Common myeloid progenitor, CD34-positive (primary cell): ENCODE results near the gene NUFIP1.
"Not testable (repeated sequence)": the region's sequence is repeated elsewhere in the genome, so short reads cannot be mapped to it uniquely, and the experiment has no call there.

Experiments
- CTCF ChIA-PET: fragments of 350-600 bp; sonication (Branson Sonifier 250); formaldehyde crosslinking; loops from one replicate; lab custom pipeline; 2021; ENCODE audit warnings: antibody characterized with exemption; lab: Charles Lee
- POLR2A ChIA-PET: fragments of 350-600 bp; sonication (Branson Sonifier 250); formaldehyde crosslinking; loops from one replicate; lab custom pipeline; 2021; ENCODE audit warnings: antibody characterized with exemption; lab: Charles Lee
- DNase-seq, 3 donors: peaks; one replicate each; pipeline versions ENCODE4 v3.0.0 to v3.0.0-alpha.2; 2013
- H3K27ac ChIP-seq, 2 experiments: 1 replicate in 1 of 2; 2 replicates in 1 of 2; pipeline ENCODE4 v1.7.0; 2013; ENCODE audit warnings: inconsistent platforms in 2 of 2, low read length in 2 of 2, mild to moderate bottlenecking in 2 of 2, low read depth in 1 of 2, moderate library complexity in 1 of 2; ENCODE audit not compliant: severe bottlenecking in 2 of 2, insufficient read depth in 1 of 2, poor library complexity in 1 of 2
- H3K27me3 ChIP-seq, 5 experiments: replicated peaks in 2 of 5; 1 replicate in 3 of 5; 2 replicates in 2 of 5; pipeline versions ENCODE4 v1.6.1 to v1.7.0; 2013; ENCODE audit warnings: low read length in 4 of 5, mild to moderate bottlenecking in 2 of 5, moderate library complexity in 2 of 5, inconsistent platforms in 1 of 5; ENCODE audit not compliant: insufficient read depth in 5 of 5, control insufficient read depth in 4 of 5
- H3K36me3 ChIP-seq, 4 experiments: 1 replicate in 2 of 4; 2 replicates in 2 of 4; pipeline versions ENCODE4 v1.6.1 to v1.7.0; 2013; ENCODE audit warnings: low read length in 3 of 4, control low read depth in 1 of 4, mild to moderate bottlenecking in 1 of 4; ENCODE audit not compliant: control insufficient read depth in 4 of 4, insufficient read depth in 4 of 4
- H3K4me1 ChIP-seq, 4 experiments: 1 replicate in 3 of 4; 2 replicates in 1 of 4; pipeline versions ENCODE4 v1.6.1 to v1.7.1; 2013; ENCODE audit warnings: low read length in 3 of 4, mild to moderate bottlenecking in 3 of 4, control low read depth in 1 of 4, inconsistent platforms in 1 of 4, moderate library complexity in 1 of 4; ENCODE audit not compliant: control insufficient read depth in 4 of 4, insufficient read depth in 4 of 4; ENCODE audit errors: control extremely low read depth in 1 of 4
- H3K4me3 ChIP-seq, 7 experiments: 1 replicate in 4 of 7; 2 replicates in 3 of 7; pipeline versions ENCODE4 v1.5.1 to v1.7.0; 2013; ENCODE audit warnings: mild to moderate bottlenecking in 7 of 7, low read length in 6 of 7, moderate library complexity in 6 of 7, inconsistent platforms in 2 of 7, low read depth in 2 of 7, control low read depth in 1 of 7; ENCODE audit not compliant: insufficient read depth in 4 of 7, control insufficient read depth in 1 of 7; ENCODE audit errors: extremely low read depth in 1 of 7
- H3K9me3 ChIP-seq, 5 experiments: 1 replicate in 4 of 5; 2 replicates in 1 of 5; pipeline versions ENCODE4 v1.6.1 to v1.7.1; 2013; ENCODE audit warnings: low read length in 4 of 5, mild to moderate bottlenecking in 2 of 5, inconsistent platforms in 1 of 5, low read depth in 1 of 5, moderate library complexity in 1 of 5; ENCODE audit not compliant: control insufficient read depth in 4 of 5, insufficient read depth in 2 of 5; ENCODE audit errors: control extremely low read depth in 1 of 5
- WGBS: methylation state at CpG from one replicate; pipeline ENCODE4 v1.1.5; 2013; ENCODE audit not compliant: insufficient coverage; 5-methylcytosine and 5-hydroxymethylcytosine counted together

Gene NUFIP1

DNA sequence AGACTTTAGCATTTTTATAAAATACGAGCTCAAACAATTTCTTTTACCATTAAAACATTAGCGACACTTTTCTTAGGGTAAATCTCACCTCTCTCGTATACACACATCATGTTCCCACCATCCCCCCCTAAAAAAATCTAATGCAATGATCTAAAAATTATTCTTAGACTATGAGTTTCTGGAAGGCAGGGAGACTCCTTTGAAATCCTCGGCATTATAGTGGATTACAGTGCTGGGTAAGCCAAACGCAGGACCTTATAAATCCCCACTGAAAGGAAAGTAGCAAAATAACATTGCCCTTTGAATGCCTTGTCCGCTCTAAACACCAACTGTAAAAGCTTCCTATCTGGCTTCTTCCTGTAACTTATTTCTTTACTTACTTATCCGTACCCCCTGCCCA, 35.0 kb downstream of the NUFIP1 start:
- no peaks in the 10 kb centered on the region for H3K4me1 ChIP-seq
- H3K9me3 ChIP-seq, result no peaks in the 10 kb centered on the region
- H3K27me3 ChIP-seq, result no peaks in the 10 kb centered on the region
- H3K36me3 ChIP-seq, result peaks cover 4 to 26% (median 12%) of the 10 kb centered on the region in 4 experiments
- WGBS, result 100% methylated on average over 4 of the region's 7 CpGs
- ChIA-PET CTCF (interaction anchor here (1.3 kb wide), 2 partner anchors 16 to 1045 kb away, joined by 3 to 4 read pairs; no protein-coding TSS in a partner anchor), POLR2A (no interaction called here)
- H3K4me3 ChIP-seq, result no peak overlapping the region
- H3K27ac ChIP-seq, result no peak overlapping the region
- DNase-seq, result no peak

DNA sequence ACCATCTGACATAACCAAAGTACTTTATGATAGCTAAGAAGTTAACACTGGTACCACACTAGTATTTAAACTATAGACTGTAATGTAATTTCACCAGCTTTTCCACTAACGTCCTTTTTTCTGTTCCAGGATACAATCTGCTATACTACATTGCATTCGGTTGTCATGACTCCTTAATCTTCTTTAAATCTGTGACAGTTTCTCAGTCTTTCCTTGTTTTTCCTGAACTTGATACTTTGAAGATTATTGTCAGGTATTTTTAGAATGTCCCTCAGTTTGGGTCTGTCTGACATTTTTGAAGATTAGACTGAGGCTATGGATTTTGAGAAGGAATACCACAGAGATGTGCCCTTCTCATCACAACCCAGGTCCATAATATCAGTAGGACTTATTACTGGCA, 36.6 kb downstream of the NUFIP1 start:
- CTCF ChIA-PET, result interaction anchor here (0.7 to 2.2 kb wide), 3 partner anchors 18 to 468 kb away, joined by 3 to 8 read pairs (median 3); no protein-coding TSS in a partner anchor
- 100% methylated on average over 2 of the region's 2 CpGs for WGBS

DNA sequence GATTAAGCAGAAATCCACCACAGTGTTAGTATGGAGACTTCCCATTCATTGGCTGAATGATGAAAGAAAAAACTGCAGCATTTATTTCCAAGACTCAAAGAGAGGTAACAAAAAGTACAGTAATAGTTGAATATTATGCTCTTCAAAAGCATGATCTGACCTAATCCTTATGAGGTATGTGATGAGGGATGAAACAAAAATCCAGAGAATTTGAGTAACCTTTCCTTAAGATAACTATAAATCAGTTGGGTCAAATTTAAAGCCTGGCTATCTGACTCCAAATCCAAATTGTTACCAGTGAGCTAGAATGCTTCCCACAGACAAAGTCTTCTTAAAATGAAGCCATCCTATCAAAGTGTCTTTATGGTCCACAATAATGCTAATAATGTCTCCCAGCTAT, 38.1 kb downstream of the NUFIP1 start:
- Histone ChIP-seq H3K4me3 (no peak overlapping the region), H3K36me3 (peaks cover 6 to 18% (median 10%) of the 10 kb centered on the region in 4 experiments), H3K9me3 (no peaks in the 10 kb centered on the region), H3K4me1 (no peaks in the 10 kb centered on the region), H3K27ac (no peak overlapping the region), H3K27me3 (no peaks in the 10 kb centered on the region)
- POLR2A ChIA-PET, result no interaction called here
- CTCF ChIA-PET, result interaction anchor here (1.0 to 2.2 kb wide), 4 partner anchors 9 to 51 kb away, joined by 3 to 8 read pairs (median 3); no protein-coding TSS in a partner anchor
- DNase-seq, result no peak

More for the DNA sequence above, 36.6 kb downstream of the NUFIP1 start:
- Histone ChIP-seq H3K9me3 (no peaks in the 10 kb centered on the region), H3K4me3 (no peak overlapping the region), H3K4me1 (no peaks in the 10 kb centered on the region), H3K36me3 (peaks cover 8 to 26% (median 10%) of the 10 kb centered on the region in 4 experiments), H3K27me3 (no peaks in the 10 kb centered on the region), H3K27ac (no peak overlapping the region)
- POLR2A ChIA-PET, result no interaction called here
- DNase-seq, result no peak

DNA sequence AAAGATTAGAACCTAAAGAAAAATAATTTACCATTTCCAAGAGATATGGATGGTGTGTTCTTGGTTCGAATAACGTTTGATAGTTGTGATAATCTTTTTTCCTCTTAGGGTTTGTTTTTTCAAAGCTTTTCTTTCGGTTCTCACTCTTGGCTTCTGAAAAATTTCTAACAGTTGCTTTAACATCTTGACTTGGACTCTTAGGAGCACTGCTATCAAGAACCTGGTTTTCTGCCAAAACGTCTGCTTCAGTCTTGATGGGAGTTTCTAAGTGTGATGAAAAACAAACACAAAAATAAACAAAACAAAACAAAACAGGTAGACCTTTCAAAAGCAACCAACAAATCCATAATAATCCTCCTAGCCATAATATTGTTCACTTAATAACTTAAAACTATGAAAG, 45.9 kb downstream of the NUFIP1 start:
- H3K9me3 ChIP-seq, H3K4me1 ChIP-seq, H3K27me3 ChIP-seq, POLR2A ChIA-PET, DNase-seq, H3K4me3 ChIP-seq, H3K27ac ChIP-seq: not testable (repeated sequence)
- WGBS, result no CpG with 5 or more reads among the region's 4 CpGs
- peaks cover 5 to 17% (median 8%) of the 10 kb centered on the region in 4 experiments for H3K36me3 ChIP-seq
- CTCF ChIA-PET, result interaction anchor here (0.9 to 1.0 kb wide), 2 partner anchors 10 to 458 kb away, joined by 3 read pairs; no protein-coding TSS in a partner anchor

DNA sequence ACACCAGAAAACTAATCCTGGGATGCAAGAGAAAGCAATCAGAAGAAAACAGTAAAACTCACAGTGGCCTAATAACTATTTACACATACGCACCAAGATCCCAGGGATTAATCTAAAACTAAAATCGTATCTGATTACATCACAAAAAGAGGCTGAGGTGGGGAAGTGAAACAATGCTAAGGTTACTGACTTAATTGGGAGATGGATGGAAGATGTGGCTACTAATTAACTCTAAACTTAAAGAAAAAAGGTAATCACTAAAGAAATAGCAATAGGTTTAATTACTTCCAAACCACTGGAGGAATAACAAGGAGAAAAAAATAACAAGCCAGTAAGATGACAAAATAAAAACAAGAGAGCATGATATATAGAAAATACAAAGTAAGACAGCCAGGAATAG, 50.4 kb downstream of the NUFIP1 start:
- no CpG with 5 or more reads among the region's 2 CpGs for WGBS
- ChIA-PET POLR2A (no interaction called here), CTCF (interaction anchor here (1.0 kb wide), 1 partner anchor 20 kb away, joined by 3 read pairs; no protein-coding TSS in a partner anchor)
- H3K27ac ChIP-seq, result no peak overlapping the region
- peaks cover 3 to 16% (median 7%) of the 10 kb centered on the region in 4 experiments for H3K36me3 ChIP-seq
- H3K9me3 ChIP-seq, result no peaks in the 10 kb centered on the region
- H3K27me3 ChIP-seq, result no peaks in the 10 kb centered on the region
- H3K4me3 ChIP-seq, result no peak overlapping the region
- DNase-seq, result no peak
- no peaks in the 10 kb centered on the region for H3K4me1 ChIP-seq

DNA sequence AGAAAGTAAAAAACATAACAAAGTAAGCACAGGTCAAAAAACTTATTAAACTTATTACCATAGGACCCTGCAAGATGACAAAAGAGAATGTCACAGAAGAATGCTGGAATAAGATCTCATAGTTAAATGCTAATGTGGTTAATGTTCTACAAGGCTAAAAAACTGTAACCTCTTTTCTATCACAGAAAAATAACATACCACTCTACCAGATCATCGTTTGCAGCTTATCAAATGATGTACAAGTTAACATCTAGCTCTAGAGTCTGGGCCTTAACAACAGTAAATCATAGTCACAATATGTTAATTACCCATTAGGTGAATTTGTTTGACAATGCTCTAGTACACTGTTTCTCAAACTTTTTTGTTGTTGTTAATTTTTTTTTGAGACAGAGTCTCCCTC, 53.0 kb downstream of the NUFIP1 start:
- CTCF ChIA-PET, result interaction anchor here (1.1 kb wide), 1 partner anchor 9 kb away, joined by 4 read pairs; no protein-coding TSS in a partner anchor
- POLR2A ChIA-PET, result no interaction called here

DNA sequence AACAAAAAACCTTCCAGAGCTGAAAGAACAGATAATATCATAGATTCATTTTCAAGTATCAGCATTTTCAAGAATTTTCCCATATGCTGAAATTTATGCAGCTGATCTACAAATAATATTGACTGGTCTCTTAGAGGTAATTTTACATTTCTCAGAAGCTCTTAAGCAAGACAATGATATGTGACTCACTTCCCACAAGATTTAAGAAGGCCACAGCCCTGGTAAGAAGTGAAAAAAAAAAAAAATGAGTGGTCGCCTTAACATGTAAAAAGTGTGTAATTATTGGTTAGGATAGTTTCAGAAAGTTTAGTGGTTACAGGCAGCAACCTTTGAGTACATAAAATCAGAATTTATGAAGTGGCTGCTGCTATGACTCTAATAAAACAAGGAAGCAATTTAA, 54.5 kb downstream of the NUFIP1 start:
- Histone ChIP-seq H3K36me3 (no peaks in the 10 kb centered on the region), H3K27me3 (no peaks in the 10 kb centered on the region), H3K9me3 (no peaks in the 10 kb centered on the region), H3K4me3 (no peak overlapping the region), H3K4me1 (no peaks in the 10 kb centered on the region), H3K27ac (no peak overlapping the region)
- ChIA-PET POLR2A (no interaction called here), CTCF (interaction anchor here (1.0 kb wide), 1 partner anchor 16 kb away, joined by 3 read pairs; no protein-coding TSS in a partner anchor)
- WGBS, result 0% methylated on average over 1 of the region's 1 CpG
- DNase-seq, result peak in 2 of 3 donors; percentile 30 to 44

More for the DNA sequence above, 53.0 kb downstream of the NUFIP1 start:
- DNase-seq, result no peak
- no peaks in the 10 kb centered on the region for H3K27me3 ChIP-seq
- H3K4me3 ChIP-seq, result no peak overlapping the region
- H3K4me1 ChIP-seq, result no peaks in the 10 kb centered on the region
- 100% methylated on average over 1 of the region's 1 CpG for WGBS
- H3K27ac ChIP-seq, result no peak overlapping the region
- no peaks in the 10 kb centered on the region for H3K36me3 ChIP-seq
- no peaks in the 10 kb centered on the region for H3K9me3 ChIP-seq
